Nephron (organoid): ENCODE measurements around the gene GPSM3.
A peak's percentile ranks its signal among the peaks of the same experiment; 100 is the strongest.

Experiments used
- H3K27ac Mint-ChIP-seq, 3 experiments: 2 replicates each; pipeline ENCODE4 v1.8.0; 2020; ENCODE audit warnings: mixed read lengths in 3 of 3, mild to moderate bottlenecking in 2 of 3, moderate library complexity in 1 of 3
- H3K27me3 Mint-ChIP-seq: 2 replicates; pipeline ENCODE4 v1.8.0; 2021; ENCODE audit warnings: low read depth, mild to moderate bottlenecking, moderate library complexity, mixed read lengths
- H3K36me3 Mint-ChIP-seq: 2 replicates; pipeline ENCODE4 v1.8.0; 2020; ENCODE audit warnings: low read depth, mixed read lengths
- H3K4me1 Mint-ChIP-seq: 2 replicates; pipeline ENCODE4 v1.8.0; 2020; ENCODE audit warnings: mixed read lengths
- H3K4me3 Mint-ChIP-seq, 3 experiments: 2 replicates each; pipeline ENCODE4 v1.8.0; 2020; ENCODE audit warnings: mild to moderate bottlenecking in 3 of 3, mixed read lengths in 3 of 3, moderate library complexity in 2 of 3
- H3K9me3 Mint-ChIP-seq: 2 replicates; pipeline ENCODE4 v1.8.0; 2020; ENCODE audit warnings: mixed read lengths
- CTCF ChIP-seq, 3 experiments: fragments of 200-600 bp; sonication (generic); IDR thresholded peaks; one replicate each; pipeline ENCODE4 v1.5.0; 2021; ENCODE audit warnings: antibody characterized with exemption in 3 of 3; ENCODE audit not compliant: unreplicated experiment in 3 of 3

The GPSM3 gene

GRCh38 chr6:32163559-32164258 lies 28.7 kb downstream of the GPSM3 start:
- Mint-ChIP-seq H3K4me1 (no peaks in the 10 kb centered on the region), H3K27ac (no peak overlapping the region), H3K27me3 (no peaks in the 10 kb centered on the region), H3K4me3 (no peak overlapping the region), H3K9me3 (no peaks in the 10 kb centered on the region), H3K36me3 (peaks cover 53% of the 10 kb centered on the region)
- TF ChIP-seq CTCF (IDR thresholded peaks at IDR 0.05; ENCODE audit: unreplicated experiment in 3 of 3), result no peak

- no peak for TF ChIP-seq CTCF (IDR thresholded peaks at IDR 0.05; ENCODE audit: unreplicated experiment in 3 of 3)
- Mint-ChIP-seq H3K27me3 (no peaks in the 10 kb centered on the region), H3K4me3 (peak overlapping the region in 1 of 3 experiments; percentile 64), H3K36me3 (peaks cover 45% of the 10 kb centered on the region), H3K9me3 (no peaks in the 10 kb centered on the region), H3K27ac (no peak overlapping the region), H3K4me1 (peaks cover 24% of the 10 kb centered on the region)
These were observed 34.4 kb downstream of the GPSM3 start for GRCh38 chr6:32158052-32158451.

GRCh38 chr6:32156891-32157290 lies 35.6 kb downstream of the GPSM3 start:
- TF ChIP-seq CTCF (IDR thresholded peaks at IDR 0.05; ENCODE audit: unreplicated experiment in 3 of 3), result no peak
- Mint-ChIP-seq H3K4me3 (no peak overlapping the region), H3K27me3 (peaks cover 4% of the 10 kb centered on the region), H3K9me3 (no peaks in the 10 kb centered on the region), H3K4me1 (peaks cover 35% of the 10 kb centered on the region), H3K27ac (no peak overlapping the region), H3K36me3 (peaks cover 33% of the 10 kb centered on the region)

- TF ChIP-seq CTCF (IDR thresholded peaks at IDR 0.05; ENCODE audit: unreplicated experiment in 3 of 3), result peak; percentile 53 to 60 (median 56)
- H3K4me1 Mint-ChIP-seq, result peaks cover 52% of the 10 kb centered on the region
- H3K27me3 Mint-ChIP-seq, result peaks cover 14% of the 10 kb centered on the region
- no peaks in the 10 kb centered on the region for H3K9me3 Mint-ChIP-seq
- peak overlapping the region; percentile 93 to 98 (median 98) for H3K27ac Mint-ChIP-seq
- H3K4me3 Mint-ChIP-seq, result peak overlapping the region; percentile 98
- peaks cover 29% of the 10 kb centered on the region for H3K36me3 Mint-ChIP-seq
These were observed 37.8 kb downstream of the GPSM3 start for GRCh38 chr6:32154514-32155161.

GRCh38 chr6:32153564-32154513 lies 38.6 kb downstream of the GPSM3 start, which contains the start of gene PPT2:
PPT2 (plus strand) TSS chr6:32154141; CDS start chr6:32154595, 454 bp downstream.
- Mint-ChIP-seq H3K9me3 (no peaks in the 10 kb centered on the region), H3K4me1 (peaks cover 52% of the 10 kb centered on the region), H3K4me3 (peak within 1 kb of the TSS; percentile 98), H3K27ac (peak within 1 kb of the TSS; percentile 93 to 98 (median 98)), H3K27me3 (peaks cover 14% of the 10 kb centered on the region), H3K36me3 (peaks cover 22% of the 10 kb centered on the region)
- TF ChIP-seq CTCF (IDR thresholded peaks at IDR 0.05; ENCODE audit: unreplicated experiment in 3 of 3), result peak in 2 of 3 experiments; percentile 19 to 29
